A549 (cell line): ENCODE measurements around the gene TMEM120B.

Experiments used
- PHF8 ChIP-seq: fragments of 200-600 bp; sonication (generic); IDR thresholded peaks from 2 replicates; pipeline ENCODE4 v1.6.1; 2016; ENCODE audit warnings: low read depth, mild to moderate bottlenecking, antibody characterized with exemption, moderate library complexity, borderline replicate concordance
- SMC3 ChIP-seq: fragments of >200 bp; sonication (Bioruptor Twin); formaldehyde crosslinking; IDR thresholded peaks from 3 replicates; pipeline ENCODE4 v1.6.1; 2018; ENCODE audit warnings: inconsistent platforms

DNA sequence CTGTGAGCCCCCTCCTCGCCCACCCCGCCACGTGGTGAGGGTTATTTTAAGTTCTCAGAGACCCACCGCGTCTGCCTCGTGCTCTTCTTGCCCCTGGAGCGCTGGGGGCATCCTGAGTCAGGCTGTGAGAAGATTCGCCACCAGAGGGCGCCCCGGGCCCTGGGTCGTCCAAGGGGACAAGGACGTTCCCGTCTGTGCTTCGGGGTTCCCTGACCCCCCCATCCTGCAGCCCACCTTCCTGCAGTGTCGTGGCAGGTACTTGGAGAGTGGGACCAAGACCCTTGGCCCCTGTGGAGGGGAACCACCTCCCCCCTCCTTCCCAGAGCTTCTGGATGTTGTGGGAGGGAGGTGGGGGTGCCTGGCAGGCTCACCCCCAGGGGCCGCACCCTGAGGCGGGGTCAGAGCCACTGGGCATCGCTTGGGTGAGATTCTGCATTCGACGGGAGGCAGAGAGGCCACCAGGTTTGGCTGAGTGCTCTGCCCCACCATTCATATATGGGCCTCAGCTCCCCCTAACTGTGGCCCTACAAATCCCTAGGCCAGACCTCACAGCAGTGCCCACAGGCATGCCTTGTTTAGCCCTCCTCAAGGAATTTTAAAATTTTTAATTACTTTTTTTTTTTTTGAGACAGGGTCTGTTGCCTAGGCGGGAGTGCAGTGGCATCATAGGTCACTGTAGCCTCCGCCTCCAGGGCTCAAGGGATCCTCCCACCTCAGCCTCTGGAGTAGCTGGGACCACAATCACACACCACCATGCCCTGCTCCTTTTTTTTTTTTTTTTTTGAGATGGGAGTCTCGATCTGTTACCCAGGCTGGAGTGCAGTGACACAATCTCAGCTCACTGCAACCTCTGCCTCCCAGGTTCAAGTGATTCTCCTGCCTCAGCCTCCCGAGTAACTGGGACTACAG, 63.9 kb downstream of the TMEM120B start:
- TF ChIP-seq PHF8 (no peak), SMC3 (peak; percentile 94)
